ENCODE measurements around the gene COL4A2.

GRCh38 chr13:110336108-110336507 lies 29.0 kb downstream of the COL4A2 start:
- TF ChIP-seq CTCF (IDR thresholded peaks at IDR 0.05) (no peak), POLR2A (IDR thresholded peaks at IDR 0.05) (no peak)

Measured in right lobe of liver (tissue), 4 donors.